ENCODE data around the gene GALR1. TPM values are rescaled to one million over a fixed set of nuclear protein-coding genes. Genes with fewer than 3 reads are reported as not detected.
"Not testable (repeated sequence)": the region's sequence is repeated elsewhere in the genome, so short reads cannot be mapped to it uniquely, and the experiment has no call there.

The GALR1 gene
- total RNA-seq, 4 donors from 2014 or later = 0.08 to 0.16 TPM; not detected in 2

- H3K4me3 ChIP-seq = no peak overlapping the region
- no peak overlapping the region for H3K27ac ChIP-seq
- no peak for DNase-seq (ENCODE audit: low spot score in 2 of 2)
- H3K9me3 ChIP-seq = no peaks in the 10 kb centered on the region
- H3K4me1 ChIP-seq = no peaks in the 10 kb centered on the region
- TF ChIP-seq POLR2AphosphoS5 (IDR thresholded peaks at IDR 0.05) (no peak), CTCF (IDR thresholded peaks at IDR 0.05) (no peak), POLR2A (IDR thresholded peaks at IDR 0.05) (no peak), EP300 (IDR thresholded peaks at IDR 0.05) (no peak)
- 45% methylated on average over 2 of the region's 2 CpGs for WGBS
- H3K36me3 ChIP-seq = no peaks in the 10 kb centered on the region
- H3K27me3 ChIP-seq = no peaks in the 10 kb centered on the region
Observed at GRCh38 chr18:77223653-77224052, 26.0 kb upstream of the GALR1 start.

- WGBS = 81% methylated on average over 1 of the region's 1 CpG
- TF ChIP-seq POLR2AphosphoS5 (IDR thresholded peaks at IDR 0.05) = no peak
- no peak for TF ChIP-seq CTCF (IDR thresholded peaks at IDR 0.05)
- no peak for TF ChIP-seq EP300 (IDR thresholded peaks at IDR 0.05)
- no peak for TF ChIP-seq POLR2A (IDR thresholded peaks at IDR 0.05)
- Histone ChIP-seq H3K9me3 (no peaks in the 10 kb centered on the region), H3K27ac (no peak overlapping the region), H3K36me3 (no peaks in the 10 kb centered on the region), H3K4me1 (no peaks in the 10 kb centered on the region), H3K4me3 (no peak overlapping the region), H3K27me3 (peaks cover 13% of the 10 kb centered on the region)
- no peak for DNase-seq (ENCODE audit: low spot score in 2 of 2)
Observed at GRCh38 chr18:77230645-77231044, 19.0 kb upstream of the GALR1 start.

GRCh38 chr18:77234504-77235365 is 14.9 kb upstream of the GALR1 start:
- Histone ChIP-seq H3K9me3 (peaks cover 11% of the 10 kb centered on the region), H3K36me3 (no peaks in the 10 kb centered on the region), H3K4me3 (no peak overlapping the region), H3K4me1 (no peaks in the 10 kb centered on the region), H3K27ac (no peak overlapping the region), H3K27me3 (peaks cover 13% of the 10 kb centered on the region)
- DNase-seq (ENCODE audit: low spot score in 2 of 2) = no peak
- no peak for TF ChIP-seq EP300 (IDR thresholded peaks at IDR 0.05)
- no peak for TF ChIP-seq POLR2AphosphoS5 (IDR thresholded peaks at IDR 0.05)
- TF ChIP-seq CTCF (IDR thresholded peaks at IDR 0.05) = no peak
- no peak for TF ChIP-seq POLR2A (IDR thresholded peaks at IDR 0.05)
- 75% methylated on average over 14 of the region's 16 CpGs for WGBS

- peaks cover 15% of the 10 kb centered on the region for H3K9me3 ChIP-seq
- WGBS = 92% methylated on average over 5 of the region's 5 CpGs
- H3K27ac ChIP-seq; H3K4me1 ChIP-seq; H3K4me3 ChIP-seq; H3K36me3 ChIP-seq; H3K27me3 ChIP-seq; DNase-seq (ENCODE audit: low spot score in 2 of 2): not testable (repeated sequence)
Observed at GRCh38 chr18:77239285-77239684, 10.4 kb upstream of the GALR1 start.

- no peak for DNase-seq (ENCODE audit: low spot score in 2 of 2)
- no peaks in the 10 kb centered on the region for H3K9me3 ChIP-seq
- H3K27me3 ChIP-seq = peaks cover 50% of the 10 kb centered on the region
- no peaks in the 10 kb centered on the region for H3K36me3 ChIP-seq
- H3K27ac ChIP-seq = no peak overlapping the region
- TF ChIP-seq POLR2A (IDR thresholded peaks at IDR 0.05) = no peak
- no peak for TF ChIP-seq EP300 (IDR thresholded peaks at IDR 0.05)
- TF ChIP-seq POLR2AphosphoS5 (IDR thresholded peaks at IDR 0.05) = no peak
- TF ChIP-seq CTCF (IDR thresholded peaks at IDR 0.05) = no peak
- peak overlapping the region; percentile 34 for H3K4me3 ChIP-seq
- H3K4me1 ChIP-seq = peaks cover 25% of the 10 kb centered on the region
- WGBS = 5% methylated on average over 22 of the region's 22 CpGs
Observed at GRCh38 chr18:77248873-77249568, 627 bp upstream of the GALR1 start.
